ENCODE measurements around the gene ZNF469.
"Not testable (repeated sequence)": the region's sequence is repeated elsewhere in the genome, so short reads cannot be mapped to it uniquely, and the experiment has no call there.

ZNF469 gene

GRCh38 chr16:88355389-88356123 lies 27.2 kb upstream of the ZNF469 start:
- DNase-seq (ENCODE audit: insufficient read length) (no peak), FAIRE-seq (no peak)
- TF ChIP-seq TAF1 (IDR thresholded peaks at IDR 0.05; ENCODE audit: borderline replicate concordance, low read depth, low read length) = no peak
- no peak for TF ChIP-seq POLR2A (IDR thresholded peaks at IDR 0.05; ENCODE audit: low read depth, low read length)
- no peak for TF ChIP-seq POLR2AphosphoS5 (IDR thresholded peaks at IDR 0.05; ENCODE audit: low read depth, low read length)

GRCh38 chr16:88356124-88356726 lies 26.5 kb upstream of the ZNF469 start:
- TF ChIP-seq POLR2AphosphoS5 (IDR thresholded peaks at IDR 0.05; ENCODE audit: low read depth, low read length) (no peak), POLR2A (IDR thresholded peaks at IDR 0.05; ENCODE audit: low read depth, low read length) (no peak), TAF1 (IDR thresholded peaks at IDR 0.05; ENCODE audit: borderline replicate concordance, low read depth, low read length) (no peak)
- FAIRE-seq (no peak), DNase-seq (ENCODE audit: insufficient read length) (no peak)

- FAIRE-seq = no peak
These were observed 26.0 kb upstream of the ZNF469 start for GRCh38 chr16:88356727-88357199.

GRCh38 chr16:88357317-88358022 lies 25.3 kb upstream of the ZNF469 start:
- no peak for DNase-seq (ENCODE audit: insufficient read length)
- no peak for FAIRE-seq
- TF ChIP-seq TAF1 (IDR thresholded peaks at IDR 0.05; ENCODE audit: borderline replicate concordance, low read depth, low read length) = no peak
- no peak for TF ChIP-seq POLR2A (IDR thresholded peaks at IDR 0.05; ENCODE audit: low read depth, low read length)
- TF ChIP-seq POLR2AphosphoS5 (IDR thresholded peaks at IDR 0.05; ENCODE audit: low read depth, low read length) = no peak

More at GRCh38 chr16:88356727-88357199, 26.0 kb upstream of the ZNF469 start:
- DNase-seq (ENCODE audit: insufficient read length) = no peak
- TF ChIP-seq POLR2A (IDR thresholded peaks at IDR 0.05; ENCODE audit: low read depth, low read length) = no peak
- TF ChIP-seq POLR2AphosphoS5 (IDR thresholded peaks at IDR 0.05; ENCODE audit: low read depth, low read length) = no peak
- no peak for TF ChIP-seq TAF1 (IDR thresholded peaks at IDR 0.05; ENCODE audit: borderline replicate concordance, low read depth, low read length)

- no peak for TF ChIP-seq POLR2A (IDR thresholded peaks at IDR 0.05; ENCODE audit: low read depth, low read length)
- no peak for TF ChIP-seq POLR2AphosphoS5 (IDR thresholded peaks at IDR 0.05; ENCODE audit: low read depth, low read length)
- no peak for TF ChIP-seq TAF1 (IDR thresholded peaks at IDR 0.05; ENCODE audit: borderline replicate concordance, low read depth, low read length)
- FAIRE-seq = no peak
These were observed 24.7 kb upstream of the ZNF469 start for GRCh38 chr16:88358023-88358420.

DNA sequence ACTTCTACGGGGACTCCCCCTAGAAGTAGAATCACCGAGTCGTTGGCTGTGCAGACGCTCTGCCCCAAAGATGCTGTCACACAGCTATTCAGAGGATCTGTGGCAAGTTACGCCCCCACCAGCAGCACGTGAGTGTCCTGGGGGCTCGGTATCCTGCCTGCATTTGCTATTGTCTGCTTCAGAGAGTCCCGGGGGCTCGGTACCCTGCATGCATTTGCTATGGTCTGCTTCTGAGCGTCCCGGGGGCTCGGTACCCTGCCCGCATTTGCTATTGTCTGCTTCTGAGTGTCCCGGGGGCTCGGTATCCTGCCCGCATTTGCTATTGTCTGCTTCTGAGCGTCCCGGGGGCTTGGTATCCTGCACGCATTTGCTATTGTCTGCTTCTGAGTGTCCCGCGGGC lies 23.8 kb upstream of the ZNF469 start:
- FAIRE-seq = no peak
- TF ChIP-seq POLR2AphosphoS5 (IDR thresholded peaks at IDR 0.05; ENCODE audit: low read depth, low read length) (no peak), POLR2A (IDR thresholded peaks at IDR 0.05; ENCODE audit: low read depth, low read length) (no peak), TAF1 (IDR thresholded peaks at IDR 0.05; ENCODE audit: borderline replicate concordance, low read depth, low read length) (no peak)
- DNase-seq (ENCODE audit: insufficient read length) = no peak

More at GRCh38 chr16:88358023-88358420, 24.7 kb upstream of the ZNF469 start:
- no peak for DNase-seq (ENCODE audit: insufficient read length)

- not testable (repeated sequence) for FAIRE-seq; DNase-seq (ENCODE audit: insufficient read length)
These were observed 22.4 kb upstream of the ZNF469 start for GRCh38 chr16:88360401-88360800.

DNA sequence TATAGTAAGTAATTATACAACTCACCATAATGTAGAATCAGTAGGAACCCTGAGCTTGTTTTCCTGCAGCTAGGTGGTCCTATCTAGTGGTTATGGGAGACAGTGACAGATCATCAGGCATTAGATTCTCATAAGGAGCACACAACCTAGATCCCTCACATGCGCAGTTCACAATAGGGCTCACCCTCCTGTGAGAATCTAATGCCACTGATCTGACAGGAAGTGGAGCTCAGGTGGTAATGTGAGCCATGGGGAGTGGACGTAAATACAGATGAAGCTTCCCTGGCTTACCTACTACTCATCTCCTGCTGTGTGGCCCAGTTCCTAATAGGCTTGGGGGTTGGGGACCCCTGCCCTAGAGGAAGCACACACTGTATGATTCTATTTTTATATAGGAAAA lies 21.8 kb upstream of the ZNF469 start:
- no peak for TF ChIP-seq POLR2A (IDR thresholded peaks at IDR 0.05; ENCODE audit: low read depth, low read length)
- no peak for TF ChIP-seq POLR2AphosphoS5 (IDR thresholded peaks at IDR 0.05; ENCODE audit: low read depth, low read length)
- TF ChIP-seq TAF1 (IDR thresholded peaks at IDR 0.05; ENCODE audit: borderline replicate concordance, low read depth, low read length) = no peak
- DNase-seq (ENCODE audit: insufficient read length) = no peak
- FAIRE-seq = no peak

DNA sequence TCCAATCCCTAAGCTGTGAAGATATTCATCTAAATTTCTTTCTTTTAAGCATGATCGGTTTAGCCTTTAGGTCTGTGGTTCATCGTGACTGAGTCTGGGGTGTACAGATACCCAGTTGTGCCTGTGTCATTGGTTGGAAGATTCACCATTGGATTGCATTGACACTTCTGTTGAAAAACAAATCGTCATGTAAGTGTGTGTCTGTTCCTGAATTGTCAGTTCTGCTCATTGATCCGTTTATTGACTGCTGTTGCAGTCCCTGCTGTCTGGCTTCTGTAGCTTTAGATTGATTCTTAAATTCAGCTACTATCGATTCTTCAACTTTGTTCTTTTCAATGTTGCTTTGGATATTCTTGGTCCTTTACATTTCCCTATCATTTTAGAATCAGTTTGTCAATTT lies 21.0 kb upstream of the ZNF469 start:
- FAIRE-seq = no peak
- TF ChIP-seq POLR2AphosphoS5 (IDR thresholded peaks at IDR 0.05; ENCODE audit: low read depth, low read length) = no peak
- TF ChIP-seq TAF1 (IDR thresholded peaks at IDR 0.05; ENCODE audit: borderline replicate concordance, low read depth, low read length) = no peak
- TF ChIP-seq POLR2A (IDR thresholded peaks at IDR 0.05; ENCODE audit: low read depth, low read length) = no peak
- DNase-seq (ENCODE audit: insufficient read length) = no peak

DNA sequence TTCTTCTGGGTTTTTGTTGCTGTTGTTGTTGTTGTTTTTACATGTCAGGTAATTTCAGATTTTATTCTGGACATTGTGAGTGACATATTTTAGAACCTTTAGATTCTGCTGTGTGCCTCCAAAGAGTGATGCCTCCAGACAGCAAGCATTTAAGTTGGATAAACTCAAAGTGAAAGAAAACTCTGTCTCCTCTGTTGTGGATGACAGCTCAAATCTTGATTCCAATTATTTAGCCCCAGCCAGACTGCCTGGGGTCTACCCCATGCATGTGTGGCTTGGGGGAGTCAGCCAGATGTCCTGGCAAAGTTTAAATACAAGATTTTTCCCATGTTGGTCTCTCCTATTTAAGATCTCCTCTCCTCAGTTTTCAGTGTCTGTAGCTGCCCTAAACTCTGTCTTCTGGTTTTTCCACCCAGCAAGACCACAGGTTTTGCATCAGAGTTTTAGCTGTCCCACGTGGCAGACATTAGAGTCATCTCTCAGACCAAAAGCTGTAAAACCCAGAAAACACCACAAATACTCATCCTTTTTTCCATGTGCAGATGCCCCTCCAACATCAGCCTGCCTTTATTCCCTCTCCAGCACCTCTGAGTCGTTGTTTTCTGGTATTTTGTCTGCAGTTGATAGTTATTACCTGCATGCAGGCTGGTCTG lies 19.4 kb upstream of the ZNF469 start:
- DNase-seq (ENCODE audit: insufficient read length) (no peak), FAIRE-seq (no peak)

GRCh38 chr16:88365244-88365865 lies 17.4 kb upstream of the ZNF469 start:
- no peak for FAIRE-seq
- TF ChIP-seq TAF1 (IDR thresholded peaks at IDR 0.05; ENCODE audit: borderline replicate concordance, low read depth, low read length) (no peak), POLR2A (IDR thresholded peaks at IDR 0.05; ENCODE audit: low read depth, low read length) (no peak), POLR2AphosphoS5 (IDR thresholded peaks at IDR 0.05; ENCODE audit: low read depth, low read length) (no peak)
- no peak for DNase-seq (ENCODE audit: insufficient read length)

More for the DNA sequence above, 19.4 kb upstream of the ZNF469 start:
- no peak for TF ChIP-seq POLR2AphosphoS5 (IDR thresholded peaks at IDR 0.05; ENCODE audit: low read depth, low read length)

Data from GM12892 (cell line).